ENCODE data around the gene SEC23IP. TPM values are rescaled to one million over a fixed set of nuclear protein-coding genes. Genes with fewer than 3 reads are reported as not detected.

SEC23IP gene
- 26.3 TPM for total RNA-seq

GRCh38 chr10:119892188-119893065 is at the start of gene SEC23IP:
Gene SEC23IP (plus strand): TSS chr10:119892730. CDS start chr10:119892783, 53 bp downstream.

GRCh38 chr10:119872610-119872859 is 20.0 kb upstream of the SEC23IP start, which contains the start of gene MCMBP:
Gene MCMBP (minus strand): TSS chr10:119872843. CDS start chr10:119872584, 259 bp downstream.

Small RNA genes within 50 kb of the gene (small RNA-seq; reads per million reads assigned to genes)
- gene MIR4682 (ENCODE audit: low replicate concordance) = not detected

Other genes with a start within 250 kb of the SEC23IP start
- 0.63 TPM for gene BAG3, start 241.3 kb upstream of the SEC23IP start, total RNA-seq
- 198 TPM for gene INPP5F, start 166.7 kb upstream of the SEC23IP start, total RNA-seq
- gene MCMBP, start 19.9 kb upstream of the SEC23IP start, total RNA-seq = 59.5 TPM

Data from parietal lobe (tissue), 2 donors.